HG02678 (cell line): ENCODE results near the gene TTYH1.

Experiments used
- ATAC-seq: cut with Tn5 transposase; IDR thresholded peaks from one replicate; pipeline ENCODE4 v1.9.1; 2021; ENCODE audit warnings: mild to moderate bottlenecking, moderate library complexity; ENCODE audit not compliant: unreplicated experiment

The TTYH1 gene

DNA sequence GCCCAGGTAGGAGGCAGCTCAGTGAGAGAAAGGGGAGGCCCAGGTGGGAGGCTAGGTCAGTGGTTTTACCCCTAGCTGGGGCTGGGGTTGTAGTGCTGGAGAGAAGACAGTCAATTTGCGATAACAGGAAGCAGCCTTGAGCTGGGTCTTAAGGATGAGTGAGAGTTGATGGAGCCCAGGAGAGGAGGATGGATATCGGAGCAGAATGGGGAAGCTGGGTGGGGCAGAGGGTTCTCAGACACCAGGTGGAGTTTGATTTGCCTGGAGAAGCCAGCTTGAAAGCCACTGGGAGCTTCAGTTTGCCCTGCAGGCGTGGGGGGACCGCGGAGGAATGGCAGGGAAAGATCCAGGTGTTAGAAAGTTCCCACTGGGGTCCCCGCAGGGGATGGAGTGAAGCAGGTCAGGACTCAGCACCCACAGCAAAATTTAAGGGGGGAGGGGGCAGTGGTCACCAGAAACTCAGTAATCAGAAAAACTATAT lies 58.7 kb downstream of the TTYH1 start:
- ATAC-seq, result no peak

DNA sequence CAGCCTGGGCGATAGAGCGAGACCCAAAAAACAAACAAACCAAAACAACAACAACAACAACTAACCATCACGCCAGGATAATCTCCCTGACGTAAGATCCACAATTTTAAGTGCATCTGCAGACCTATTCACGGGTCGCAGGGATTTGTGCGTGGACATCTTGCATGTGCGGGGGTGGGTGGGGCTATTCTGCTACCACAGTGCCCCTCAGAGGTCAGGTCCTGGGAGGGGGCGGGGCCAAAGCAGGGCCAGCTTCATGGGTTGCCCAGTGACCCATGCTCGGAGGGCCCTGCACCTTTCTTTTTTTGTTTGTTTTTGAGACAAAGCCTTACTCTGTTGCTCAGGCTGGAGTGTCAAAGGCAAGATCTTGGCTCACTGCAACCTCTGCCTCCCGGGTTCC lies 60.4 kb downstream of the TTYH1 start:
- ATAC-seq, result no peak

GRCh38 chr19:54477650-54478049 lies 62.4 kb downstream of the TTYH1 start:
- ATAC-seq, result no peak

DNA sequence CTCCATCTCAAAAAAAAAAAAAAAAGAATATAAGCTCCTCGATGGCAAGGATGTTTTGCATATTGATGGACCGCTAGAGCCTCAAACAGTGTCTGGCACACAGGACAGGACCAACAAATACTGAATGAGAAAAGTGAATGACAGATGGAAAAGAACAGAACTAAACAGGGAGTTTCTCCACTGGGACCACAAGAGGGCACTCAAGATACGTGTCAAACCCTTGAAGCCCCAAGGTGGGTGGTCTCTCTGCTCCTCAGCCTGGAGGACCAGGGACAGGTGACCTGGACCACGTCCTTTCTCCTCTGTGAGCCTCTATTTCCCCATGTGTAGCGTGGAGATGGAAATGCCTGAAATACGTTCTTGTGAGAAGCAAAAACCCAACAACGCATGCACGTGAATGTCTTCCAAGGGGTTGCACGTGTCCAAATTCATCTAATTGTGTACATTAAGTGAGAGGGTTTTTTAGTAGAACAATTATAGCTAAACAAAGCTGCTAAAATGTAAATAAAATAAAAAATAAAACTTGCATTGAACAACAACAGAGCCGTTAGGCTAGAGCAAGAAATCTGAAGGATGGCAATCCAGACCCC lies 63.5 kb downstream of the TTYH1 start:
- no peak for ATAC-seq

DNA sequence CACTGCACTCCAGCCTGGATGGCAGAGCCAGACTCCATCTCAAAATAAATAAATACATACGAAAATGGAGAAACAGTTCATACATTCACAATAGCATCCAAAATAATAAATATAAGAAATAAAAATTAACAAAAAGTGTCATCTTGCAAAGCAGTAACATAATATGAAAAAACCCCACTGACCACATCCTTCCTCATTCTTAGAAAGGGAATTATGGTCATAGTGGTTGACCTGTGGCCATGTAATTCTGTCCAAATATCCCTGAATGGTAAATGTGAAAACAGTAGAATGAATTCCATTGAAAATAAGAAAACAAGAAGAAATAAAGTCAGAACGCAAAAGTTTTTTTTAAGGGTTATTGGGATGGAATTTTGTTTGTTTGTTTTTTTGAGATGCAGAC lies 64.8 kb downstream of the TTYH1 start:
- no peak for ATAC-seq

DNA sequence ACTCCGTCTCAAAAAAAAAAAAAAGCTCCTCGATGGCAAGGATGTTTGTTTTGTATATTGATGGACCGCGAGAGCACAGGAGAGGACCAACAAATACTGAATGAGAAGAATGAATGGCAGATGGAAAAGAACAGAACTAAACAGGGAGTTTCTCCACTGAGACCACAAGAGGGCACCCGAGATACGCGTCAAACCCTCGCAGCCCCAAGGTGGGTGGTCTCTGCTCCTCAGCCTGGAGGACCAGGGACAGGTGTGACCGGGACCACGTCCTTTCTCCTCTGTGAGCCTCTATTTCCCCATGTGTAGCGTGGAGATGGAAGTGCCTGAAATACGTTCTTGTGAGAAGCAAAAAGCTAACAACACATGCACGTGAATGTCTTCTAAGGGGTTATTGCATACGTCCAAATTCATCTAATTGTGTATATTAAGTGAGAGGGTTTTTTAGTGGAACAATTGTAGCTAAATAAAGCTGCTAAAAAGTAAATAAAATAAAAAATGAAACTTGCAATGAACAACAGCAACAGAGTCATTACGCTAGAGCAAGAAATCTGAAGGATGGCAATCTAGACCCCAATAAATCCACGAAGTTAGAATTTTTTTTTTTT lies 66.2 kb downstream of the TTYH1 start:
- ATAC-seq, result no peak

- no peak for ATAC-seq
These were observed 67.6 kb downstream of the TTYH1 start for GRCh38 chr19:54482889-54483288.

- ATAC-seq, result no peak
These were observed 69.2 kb downstream of the TTYH1 start for GRCh38 chr19:54484451-54484850.

GRCh38 chr19:54485851-54486250 lies 70.6 kb downstream of the TTYH1 start:
- no peak for ATAC-seq
